A673 (cell line): ENCODE data around the gene DOK6. TPM values are rescaled to one million over a fixed set of nuclear protein-coding genes. Genes with fewer than 3 reads are reported as not detected.

ENCODE experiments used
- BruUV-seq: library from RNA; stranded (reverse); fragments of 400-500 nt; replicated peaks from 2 replicates; lab custom pipeline; 2021; lab: Mats Ljungman, UMichigan
- CTCF ChIA-PET: fragments of 300-600 bp; sonication (Branson Sonifier 250); formaldehyde crosslinking; loops from one replicate; lab custom pipeline; 2022; ENCODE audit warnings: antibody characterized with exemption; lab: Charles Lee
- POLR2A ChIA-PET: fragments of 300-600 bp; sonication (Branson Sonifier 250); formaldehyde crosslinking; loops from one replicate; lab custom pipeline; 2022; ENCODE audit warnings: antibody characterized with exemption; ENCODE audit not compliant: low non-redundant PET; lab: Charles Lee
- DNase-seq: peaks from one replicate; pipeline ENCODE4 v3.0.0-alpha.2; 2015; ENCODE audit warnings: low spot score
- H3K27ac ChIP-seq: fragments of 200-600 bp; sonication (generic); 2 replicates; pipeline ENCODE4 v1.5.1; 2016; ENCODE audit warnings: mixed run types, low read depth, mild to moderate bottlenecking, mixed read lengths, antibody characterized with exemption, low read length; ENCODE audit not compliant: poor library complexity, severe bottlenecking
- H3K27me3 ChIP-seq: fragments of 200-600 bp; sonication (generic); replicated peaks from 2 replicates; pipeline ENCODE4 v1.6.1; 2017; ENCODE audit warnings: mixed run types, low read depth, mild to moderate bottlenecking, mixed read lengths, antibody characterized with exemption, low read length; ENCODE audit not compliant: insufficient read depth, poor library complexity
- H3K36me3 ChIP-seq: fragments of 200-600 bp; sonication (generic); 2 replicates; pipeline ENCODE4 v1.6.1; 2016; ENCODE audit warnings: mixed run types, mild to moderate bottlenecking, mixed read lengths, antibody characterized with exemption, low read length; ENCODE audit not compliant: insufficient read depth, poor library complexity, severe bottlenecking
- H3K4me1 ChIP-seq: fragments of 200-600 bp; sonication (generic); 2 replicates; pipeline ENCODE4 v1.6.1; 2017; ENCODE audit warnings: mixed run types, mild to moderate bottlenecking, mixed read lengths, antibody characterized with exemption, low read length; ENCODE audit not compliant: insufficient read depth, poor library complexity, severe bottlenecking
- H3K4me3 ChIP-seq: fragments of 200-600 bp; sonication (generic); 2 replicates; pipeline ENCODE4 v1.5.1; 2016; ENCODE audit warnings: low read depth, mixed run types, mild to moderate bottlenecking, mixed read lengths, low read length; ENCODE audit not compliant: poor library complexity, severe bottlenecking
- H3K9me3 ChIP-seq: fragments of 200-600 bp; sonication (generic); 2 replicates; pipeline ENCODE4 v1.6.1; 2016; ENCODE audit warnings: mixed run types, low read depth, mild to moderate bottlenecking, mixed read lengths, antibody characterized with exemption, low read length; ENCODE audit not compliant: poor library complexity, severe bottlenecking
- EZH2 ChIP-seq: fragments of 200-600 bp; sonication (generic); IDR thresholded peaks from 2 replicates; pipeline ENCODE4 v1.6.1; 2017; ENCODE audit warnings: borderline replicate concordance, low read depth, mild to moderate bottlenecking, mixed read lengths, antibody characterized with exemption, low read length; ENCODE audit not compliant: poor library complexity, severe bottlenecking
- intact Hi-C: fragments of 100-400 bp; cut with micrococcal nuclease; formaldehyde crosslinking; loops from one replicate; pipeline ENCODE4 v1.10.0; 2022; ENCODE audit not compliant: unreplicated experiment
- total RNA-seq: library from RNA; stranded (reverse); gene quantifications from 2 replicates; pipeline ENCODE4 v1.2.3, GENCODE V29; 2021
- TF ChIP-seq, protein P1 (sequence below): fragments of 300-800, 200-600 bp; sonication (generic); conservative IDR thresholded peaks from 2 replicates; pipeline ENCODE4 v1.5.1; 2017; ENCODE audit warnings: low read depth, mild to moderate bottlenecking, antibody characterized with exemption, low read length, moderate library complexity, mixed read lengths

DOK6 gene
- total RNA-seq, 1 experiment from 2014 or later, result 13.7 TPM

DNA sequence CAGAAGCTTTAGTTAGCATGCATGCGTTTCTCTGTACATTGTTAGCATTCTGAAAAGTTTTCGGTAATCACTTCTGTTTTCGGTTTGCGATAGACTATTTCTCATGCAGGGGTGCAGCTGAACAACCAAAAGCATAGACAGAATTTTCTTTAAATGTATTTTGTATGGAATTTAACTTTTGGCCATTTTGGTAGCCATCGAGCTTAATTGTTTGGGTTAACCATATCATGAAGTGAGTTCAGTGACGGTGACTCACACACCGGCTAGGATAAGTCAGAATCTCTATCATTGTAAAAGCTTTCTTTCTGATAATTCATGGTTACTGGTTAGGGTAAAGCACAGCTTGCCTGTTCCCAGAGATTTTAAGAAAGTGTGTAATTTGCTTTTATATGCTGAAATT, 439.8 kb downstream of the DOK6 start:
- no peak for TF ChIP-seq EZH2
- TF ChIP-seq, protein P1, sequence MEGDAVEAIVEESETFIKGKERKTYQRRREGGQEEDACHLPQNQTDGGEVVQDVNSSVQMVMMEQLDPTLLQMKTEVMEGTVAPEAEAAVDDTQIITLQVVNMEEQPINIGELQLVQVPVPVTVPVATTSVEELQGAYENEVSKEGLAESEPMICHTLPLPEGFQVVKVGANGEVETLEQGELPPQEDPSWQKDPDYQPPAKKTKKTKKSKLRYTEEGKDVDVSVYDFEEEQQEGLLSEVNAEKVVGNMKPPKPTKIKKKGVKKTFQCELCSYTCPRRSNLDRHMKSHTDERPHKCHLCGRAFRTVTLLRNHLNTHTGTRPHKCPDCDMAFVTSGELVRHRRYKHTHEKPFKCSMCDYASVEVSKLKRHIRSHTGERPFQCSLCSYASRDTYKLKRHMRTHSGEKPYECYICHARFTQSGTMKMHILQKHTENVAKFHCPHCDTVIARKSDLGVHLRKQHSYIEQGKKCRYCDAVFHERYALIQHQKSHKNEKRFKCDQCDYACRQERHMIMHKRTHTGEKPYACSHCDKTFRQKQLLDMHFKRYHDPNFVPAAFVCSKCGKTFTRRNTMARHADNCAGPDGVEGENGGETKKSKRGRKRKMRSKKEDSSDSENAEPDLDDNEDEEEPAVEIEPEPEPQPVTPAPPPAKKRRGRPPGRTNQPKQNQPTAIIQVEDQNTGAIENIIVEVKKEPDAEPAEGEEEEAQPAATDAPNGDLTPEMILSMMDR, result no peak
- Histone ChIP-seq H3K4me3 (no peak overlapping the region), H3K36me3 (no peaks in the 10 kb centered on the region), H3K27me3 (no peaks in the 10 kb centered on the region), H3K27ac (no peak overlapping the region), H3K9me3 (no peaks in the 10 kb centered on the region), H3K4me1 (peaks cover 2% of the 10 kb centered on the region)
- POLR2A ChIA-PET, result interaction anchor here (0.5 kb wide), 1 partner anchor 96 kb away, joined by 4 read pairs; no protein-coding TSS in a partner anchor
- intact Hi-C loops, result no loop called here
- DNase-seq, result peak; percentile 9
- BruUV-seq, result no TSS peak
- CTCF ChIA-PET, result no interaction called here

DNA sequence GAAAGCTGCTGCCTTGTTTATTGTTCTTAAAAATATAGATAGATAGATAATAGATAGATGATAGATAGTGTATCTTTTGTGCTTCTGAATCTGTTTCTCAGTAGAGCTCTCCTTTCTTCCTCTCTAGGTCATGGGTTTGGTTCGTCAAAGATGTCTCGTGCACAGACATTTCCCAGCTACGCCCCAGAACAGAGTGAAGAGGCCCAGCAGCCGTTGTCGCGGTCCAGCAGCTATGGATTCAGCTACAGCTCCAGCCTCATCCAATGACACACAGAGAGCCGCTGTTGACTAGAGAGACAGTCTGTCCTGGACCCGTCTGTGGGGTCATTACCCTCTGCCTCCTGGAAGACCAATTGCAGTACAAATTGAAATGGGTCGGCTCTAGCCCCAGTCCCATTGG, 440.4 kb downstream of the DOK6 start:
- DNase-seq, result no peak
- POLR2A ChIA-PET, result no interaction called here
- Histone ChIP-seq H3K4me1 (peaks cover 9% of the 10 kb centered on the region), H3K27ac (no peak overlapping the region), H3K36me3 (no peaks in the 10 kb centered on the region), H3K4me3 (no peak overlapping the region), H3K9me3 (no peaks in the 10 kb centered on the region), H3K27me3 (no peaks in the 10 kb centered on the region)
- CTCF ChIA-PET, result interaction anchor here (0.6 kb wide), 1 partner anchor 18 kb away, joined by 3 read pairs; no protein-coding TSS in a partner anchor
- intact Hi-C loops, result no loop called here
- BruUV-seq, result no TSS peak
- no peak for TF ChIP-seq EZH2
- TF ChIP-seq, protein P1, result no peak

DNA sequence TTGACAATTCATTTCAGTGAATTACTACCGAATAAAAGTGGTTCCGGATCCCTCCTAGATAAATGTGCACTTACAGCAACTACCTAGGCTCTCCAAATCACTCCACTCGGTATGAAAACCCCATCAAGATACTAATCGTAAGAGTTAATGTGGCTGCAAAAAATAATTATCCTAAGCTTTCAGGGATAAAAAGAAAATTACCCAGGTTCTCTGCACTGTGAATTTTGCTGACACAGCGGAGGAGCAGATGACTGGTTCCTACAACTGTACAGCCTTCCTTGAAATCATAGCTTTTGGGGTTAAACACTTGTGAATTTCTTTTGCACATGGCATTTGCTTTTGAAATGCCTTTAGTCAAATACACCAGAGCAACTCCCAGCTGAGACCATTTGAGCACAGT, 442.3 kb downstream of the DOK6 start:
- Histone ChIP-seq H3K4me3 (no peak overlapping the region), H3K27ac (no peak overlapping the region), H3K27me3 (no peaks in the 10 kb centered on the region), H3K9me3 (no peaks in the 10 kb centered on the region), H3K4me1 (peaks cover 15% of the 10 kb centered on the region), H3K36me3 (no peaks in the 10 kb centered on the region)
- intact Hi-C loops, result no loop called here
- DNase-seq, result no peak
- TF ChIP-seq, protein P1, result no peak
- no peak for TF ChIP-seq EZH2
- ChIA-PET CTCF (no interaction called here), POLR2A (interaction anchor here (0.5 kb wide), 1 partner anchor 113 kb away, joined by 3 read pairs; no protein-coding TSS in a partner anchor)
- BruUV-seq, result no TSS peak
